ENCODE data around the gene NCOA1.
"Not testable (repeated sequence)": the region's sequence is repeated elsewhere in the genome, so short reads cannot be mapped to it uniquely, and the experiment has no call there.

The NCOA1 gene

DNA sequence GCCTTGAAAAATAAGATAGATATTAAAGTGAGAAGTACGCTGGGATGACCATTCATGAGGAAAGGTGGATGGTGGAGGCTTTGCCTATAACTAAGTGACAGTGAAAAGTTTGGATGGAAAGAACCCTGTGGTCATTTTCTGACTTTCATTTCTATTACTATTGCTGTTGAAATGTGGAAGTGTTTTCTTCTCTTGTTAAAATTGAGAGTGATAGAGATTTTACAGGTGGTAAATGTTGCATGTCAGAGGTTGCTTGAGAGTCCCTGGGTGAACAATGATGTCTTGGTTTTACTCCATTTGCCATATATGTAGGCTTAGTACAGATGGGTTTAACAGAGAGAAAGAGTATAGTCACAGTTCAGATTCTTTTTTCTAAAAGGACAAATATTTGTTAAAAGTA lies 18.4 kb downstream of the NCOA1 start:
- DNase-seq, result no peak

DNA sequence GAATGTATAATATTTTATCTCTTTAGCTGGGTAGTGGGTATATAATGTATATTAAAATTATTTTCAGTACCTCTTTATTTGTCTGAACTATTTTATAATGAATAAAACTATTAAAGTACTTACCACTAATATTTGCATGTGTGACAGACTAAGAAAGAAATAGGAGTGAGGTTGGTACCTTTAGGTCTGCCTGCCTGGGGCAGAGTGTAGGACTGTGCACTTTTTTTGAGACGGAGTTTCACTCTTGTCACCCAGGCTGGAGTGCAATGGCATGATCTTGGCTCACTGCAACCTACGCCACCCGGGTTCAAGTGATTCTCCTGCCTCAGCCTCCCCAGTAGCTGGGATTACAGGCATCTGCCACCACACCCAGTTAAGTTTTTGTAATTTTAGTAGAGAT lies 18.8 kb downstream of the NCOA1 start:
- DNase-seq, result no peak

DNA sequence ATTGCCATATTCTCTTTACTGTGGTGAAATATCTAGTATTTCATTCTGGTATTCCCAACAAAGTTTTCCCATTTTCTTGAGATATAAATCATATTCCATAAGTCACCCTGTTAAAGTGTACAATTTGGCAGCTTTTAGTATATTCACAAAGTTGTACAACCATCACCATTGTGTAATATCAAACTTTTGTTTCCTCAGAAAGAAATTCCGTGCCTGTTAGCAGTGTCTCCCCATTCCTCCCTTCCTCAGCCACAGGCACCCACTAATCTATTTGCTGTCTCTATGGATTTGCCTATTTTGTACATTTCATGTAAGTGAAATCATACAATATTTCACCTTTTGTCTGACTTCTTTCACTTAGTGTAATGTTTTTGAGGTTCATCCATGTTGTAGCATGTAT lies 19.7 kb downstream of the NCOA1 start:
- no peak for DNase-seq

DNA sequence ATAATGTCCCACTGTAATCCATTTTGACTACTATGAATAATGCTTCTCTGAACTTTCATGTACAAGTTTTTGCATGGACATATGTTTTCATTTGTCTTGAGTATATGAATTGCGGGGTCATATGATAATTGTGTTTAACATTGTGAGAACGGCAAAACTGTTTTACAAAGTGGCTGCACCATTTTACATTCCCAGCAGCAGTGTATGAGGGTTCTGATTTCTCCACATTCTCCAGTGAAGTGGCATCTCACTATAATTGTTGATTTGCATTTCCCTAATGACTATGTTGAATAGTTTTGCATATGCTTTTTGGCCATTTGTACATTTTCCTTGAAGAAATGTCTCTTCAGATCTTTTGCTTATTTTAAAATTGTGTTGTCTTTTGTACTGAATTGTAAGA lies 20.1 kb downstream of the NCOA1 start:
- no peak for DNase-seq

DNA sequence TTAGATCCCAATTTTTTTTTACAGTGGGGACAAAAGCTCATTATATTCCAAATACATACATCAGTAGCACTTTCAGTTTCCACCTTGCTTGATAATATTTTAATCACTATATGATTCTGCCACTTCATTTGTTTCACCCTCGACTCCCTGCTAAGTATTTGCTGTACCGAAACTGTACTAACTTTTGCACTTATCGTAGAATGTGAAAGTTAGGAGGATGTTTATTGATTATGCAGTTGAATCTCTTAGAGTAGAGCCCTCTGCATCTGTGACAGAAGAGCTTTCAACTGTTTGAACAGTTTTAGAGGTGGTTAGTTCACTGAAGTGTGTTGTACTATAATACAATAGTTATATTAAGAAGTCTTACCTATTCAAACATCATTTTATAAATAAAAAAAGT lies 20.8 kb downstream of the NCOA1 start:
- DNase-seq, result no peak

DNA sequence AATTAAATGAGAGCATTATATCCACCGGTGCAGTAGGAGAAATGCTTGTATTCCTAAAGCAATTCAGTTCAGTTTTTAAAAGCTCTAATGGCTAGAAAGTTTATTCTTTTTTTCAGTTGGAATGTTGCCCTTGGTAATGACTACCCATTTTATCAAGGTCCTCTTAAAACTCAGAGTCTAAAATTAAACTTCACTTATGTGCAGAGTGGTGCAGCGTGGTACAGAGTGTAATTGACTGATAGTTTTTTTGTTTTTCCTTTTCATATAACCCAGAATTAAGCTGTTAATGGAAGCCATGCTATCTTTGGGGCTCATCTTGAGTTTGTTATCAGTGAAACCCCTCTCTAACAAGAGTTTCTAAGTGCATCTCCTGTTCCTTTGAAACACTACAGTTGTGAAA lies 21.4 kb downstream of the NCOA1 start:
- no peak for DNase-seq

DNA sequence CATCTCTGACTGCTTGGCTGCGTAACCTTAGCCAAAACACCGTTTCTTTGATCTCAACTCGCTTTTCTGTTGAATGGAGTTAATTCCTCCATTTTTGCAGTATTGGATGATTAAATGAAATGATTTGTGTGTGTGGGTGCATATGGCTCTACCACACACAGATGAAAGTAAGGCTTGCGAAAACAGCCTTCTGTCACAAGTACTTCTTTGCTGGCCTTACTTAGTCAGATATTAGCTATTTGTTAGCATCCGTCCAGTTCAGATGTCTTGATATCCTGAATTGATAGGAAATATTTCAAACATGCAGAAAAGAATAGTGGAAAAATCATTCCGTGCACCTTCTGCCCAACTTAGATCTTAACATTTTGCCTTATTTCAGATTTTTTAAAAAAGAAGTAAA lies 21.8 kb downstream of the NCOA1 start:
- no peak for DNase-seq

DNA sequence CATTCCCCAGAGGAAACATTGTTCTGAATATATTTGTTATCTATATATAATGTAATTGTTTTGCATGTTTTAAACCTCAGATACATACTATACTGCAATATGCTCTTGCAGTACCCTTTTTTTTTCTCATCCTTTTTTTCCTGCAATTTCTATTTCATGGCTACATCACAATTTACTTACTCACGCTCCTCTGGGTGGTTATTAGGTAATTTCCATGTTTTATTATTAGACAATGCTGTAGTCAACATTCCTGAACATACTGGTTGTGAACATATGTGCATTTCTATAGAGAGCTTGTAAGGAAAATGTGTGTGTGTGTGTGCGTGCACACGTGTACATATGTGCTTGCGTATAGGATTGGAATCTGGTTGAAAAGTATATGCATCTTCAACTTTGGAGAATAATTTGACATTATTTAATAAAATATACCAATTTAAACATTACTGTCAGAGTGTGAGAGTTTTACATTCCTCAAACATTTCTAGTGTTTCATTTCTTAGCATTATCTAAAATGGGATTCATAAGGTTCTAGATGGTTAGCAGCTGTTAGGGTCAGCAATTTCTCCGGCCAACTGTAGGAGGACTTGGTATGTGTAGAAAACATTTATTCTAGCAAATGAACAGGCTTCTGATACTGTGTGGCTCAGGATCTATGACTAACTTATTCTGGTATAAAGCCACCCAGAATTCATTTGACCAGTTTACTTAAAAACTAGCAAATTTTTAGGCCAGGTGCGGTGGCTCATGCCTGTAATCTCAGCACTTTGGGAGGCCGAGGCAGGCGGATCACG lies 22.4 kb downstream of the NCOA1 start:
- no peak for DNase-seq

DNA sequence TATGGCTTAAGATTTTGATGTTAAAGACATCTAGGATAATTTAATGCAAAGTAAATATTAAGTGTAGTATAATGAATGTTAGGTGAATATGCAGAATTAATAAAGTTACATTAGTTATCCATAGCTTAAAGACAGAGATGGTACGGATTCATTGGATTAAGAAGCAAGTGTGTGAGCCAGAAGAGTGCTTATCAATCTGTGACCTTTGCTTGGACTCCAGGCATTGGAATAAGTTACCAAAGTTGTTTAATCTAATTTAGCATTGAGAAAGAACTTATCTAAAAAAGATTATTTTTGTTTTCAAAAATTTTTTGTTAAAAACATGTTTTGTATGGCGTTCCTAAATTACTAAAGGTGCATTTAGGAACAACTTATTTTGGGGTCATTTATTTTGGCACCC lies 23.8 kb downstream of the NCOA1 start:
- no peak for DNase-seq

DNA sequence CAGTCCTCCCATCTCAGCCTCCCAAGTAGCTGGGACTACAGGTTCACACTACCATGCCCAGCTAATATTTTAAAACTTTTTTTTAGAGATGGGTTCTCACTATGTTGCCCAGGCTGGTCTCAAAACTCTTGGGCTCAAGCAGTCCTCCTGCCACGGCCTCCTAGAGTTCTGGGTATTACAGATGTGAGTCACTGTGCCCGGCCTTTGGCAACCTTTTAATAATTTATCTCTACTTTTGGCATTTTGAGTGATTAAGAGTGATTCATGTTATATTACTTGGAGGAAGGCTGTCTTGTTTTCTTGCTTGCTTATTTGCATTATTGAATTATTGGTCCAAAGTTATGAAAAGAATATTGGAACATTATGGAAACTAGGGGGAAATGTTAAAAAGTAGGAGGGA lies 24.3 kb downstream of the NCOA1 start:
- DNase-seq, result no peak

DNA sequence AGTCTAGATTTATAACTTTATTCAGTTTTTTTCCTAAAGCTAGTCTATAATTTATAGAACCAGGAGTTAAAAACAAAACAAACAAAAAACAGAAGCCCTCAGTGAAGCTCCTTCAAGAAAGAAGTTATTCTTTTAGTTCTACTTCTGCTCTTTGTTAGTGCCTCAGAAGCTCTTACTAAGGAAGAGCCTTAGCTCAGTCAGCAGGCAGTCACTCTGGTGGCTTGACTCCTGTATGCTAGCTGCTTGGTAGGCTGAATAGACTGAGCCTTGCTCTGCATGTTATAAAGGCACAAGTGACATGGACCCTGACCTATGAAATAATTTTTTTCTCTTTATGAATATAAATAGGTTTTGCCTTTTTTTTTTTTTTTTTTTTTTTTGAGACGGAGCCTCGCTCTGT lies 24.8 kb downstream of the NCOA1 start:
- DNase-seq, result no peak

DNA sequence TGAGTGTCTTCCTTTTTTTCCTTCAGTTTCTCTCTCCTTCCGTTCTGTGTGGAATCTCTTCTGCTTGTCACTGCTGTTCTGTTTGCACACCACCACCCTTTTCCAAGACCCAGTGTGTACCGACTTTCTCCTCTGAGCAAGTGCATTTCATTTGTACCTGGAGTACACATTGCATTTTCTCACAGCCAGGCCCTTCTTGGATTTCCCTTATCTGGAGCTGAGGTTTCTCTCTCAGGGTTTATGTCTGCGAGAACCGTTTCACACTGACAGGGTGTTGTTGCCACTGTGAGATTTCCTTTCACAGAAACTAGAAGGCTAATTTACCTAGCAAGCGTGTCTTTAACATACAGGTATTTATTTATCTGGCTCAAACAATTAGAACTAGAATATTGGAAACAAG lies 26.2 kb downstream of the NCOA1 start:
- DNase-seq, result no peak

DNA sequence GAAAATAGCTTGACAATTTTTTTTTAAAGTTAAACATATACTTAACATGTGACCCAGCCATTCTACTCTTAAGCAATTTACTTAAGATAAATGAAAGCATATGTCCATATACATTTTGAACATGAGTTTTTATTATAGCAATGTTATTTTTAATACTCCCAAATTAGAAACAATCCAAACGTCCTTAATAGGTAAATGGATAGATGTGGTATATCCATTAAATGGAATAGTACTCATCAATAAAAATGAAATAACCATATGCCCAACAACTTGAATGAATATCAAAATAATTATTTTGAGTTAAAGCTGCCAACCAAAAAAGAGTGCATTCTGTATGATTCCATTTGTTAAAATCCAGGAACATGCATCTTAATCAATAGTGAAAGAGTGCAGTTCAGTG lies 29.1 kb downstream of the NCOA1 start:
- DNase-seq, result no peak

DNA sequence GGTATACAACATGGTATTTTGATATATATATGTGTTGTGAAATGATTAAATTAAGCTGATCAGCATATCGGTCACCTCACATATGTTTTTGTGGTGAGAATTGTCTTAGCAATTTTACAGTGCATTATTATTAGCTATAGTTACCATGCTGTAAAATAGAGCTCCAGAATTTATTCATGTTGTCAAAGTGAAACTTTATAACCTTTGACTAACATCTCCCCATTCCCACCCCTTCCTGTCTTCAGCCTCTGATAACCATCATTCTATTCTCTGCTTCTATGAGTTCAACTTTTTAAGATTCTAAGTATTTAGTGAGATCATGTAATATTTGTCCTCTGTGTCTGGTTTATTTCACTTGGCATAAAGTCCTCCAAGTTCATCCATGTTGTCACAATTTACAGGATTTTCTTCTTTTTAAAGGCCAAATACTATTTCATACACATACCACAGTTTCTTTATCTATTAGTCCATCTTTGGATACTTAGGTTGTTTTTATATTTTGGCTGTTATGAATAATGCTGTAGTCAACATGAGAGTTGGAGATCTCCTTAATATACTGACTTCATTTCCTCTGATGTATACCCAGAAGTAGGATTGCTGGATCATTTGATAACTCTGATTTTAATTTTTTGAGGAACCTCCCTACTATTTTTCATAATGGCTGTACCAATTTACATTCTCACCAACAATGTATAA lies 30.3 kb downstream of the NCOA1 start:
- no peak for DNase-seq

DNA sequence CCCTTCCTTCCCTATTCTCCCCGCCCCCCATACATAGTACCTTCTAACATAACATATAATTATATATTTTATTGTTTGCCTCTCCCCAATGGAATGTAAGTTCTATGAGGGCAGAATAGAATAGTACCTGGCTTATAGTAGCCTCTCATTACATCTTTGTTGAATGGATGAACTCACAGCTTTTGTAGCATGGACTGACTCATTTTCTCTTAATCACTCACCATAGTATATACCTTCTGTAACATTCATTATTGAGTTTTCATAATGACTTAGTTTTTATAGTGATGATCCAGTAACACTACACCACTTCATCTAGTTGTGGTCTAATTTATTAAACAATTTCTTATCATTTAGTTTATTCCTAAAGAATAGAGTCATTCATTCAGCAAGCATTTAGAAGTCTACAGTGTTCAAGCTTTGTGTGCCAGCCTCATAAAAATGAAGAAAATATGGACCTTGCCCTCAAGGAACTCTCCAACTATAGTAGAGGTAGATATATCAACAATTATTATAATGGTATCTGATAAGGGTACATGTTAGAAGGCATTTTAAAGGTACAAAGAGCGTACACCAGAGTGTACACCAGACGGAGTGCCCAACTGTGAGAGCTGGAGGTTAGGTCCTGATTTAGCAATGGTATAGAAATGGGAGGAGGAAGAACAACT lies 31.1 kb downstream of the NCOA1 start:
- DNase-seq, result no peak

DNA sequence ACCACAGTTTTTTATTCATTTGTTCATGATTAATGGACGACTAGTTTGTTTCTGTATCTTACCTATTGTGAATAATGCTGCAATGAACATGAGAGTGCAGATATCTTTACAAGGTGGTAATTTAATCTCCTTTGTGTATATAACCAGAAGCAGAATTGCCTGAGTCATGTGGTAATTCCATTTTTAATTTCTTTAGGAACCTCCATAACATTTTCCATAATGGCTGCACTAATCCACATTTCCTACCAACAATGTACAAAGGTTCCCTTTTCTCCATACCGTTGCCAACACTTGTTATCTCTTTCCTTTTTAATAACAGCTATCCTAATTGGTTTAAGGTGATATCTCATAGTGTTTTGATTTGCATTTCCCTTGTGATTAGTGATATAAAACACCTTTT lies 36.5 kb downstream of the NCOA1 start:
- no peak for DNase-seq

DNA sequence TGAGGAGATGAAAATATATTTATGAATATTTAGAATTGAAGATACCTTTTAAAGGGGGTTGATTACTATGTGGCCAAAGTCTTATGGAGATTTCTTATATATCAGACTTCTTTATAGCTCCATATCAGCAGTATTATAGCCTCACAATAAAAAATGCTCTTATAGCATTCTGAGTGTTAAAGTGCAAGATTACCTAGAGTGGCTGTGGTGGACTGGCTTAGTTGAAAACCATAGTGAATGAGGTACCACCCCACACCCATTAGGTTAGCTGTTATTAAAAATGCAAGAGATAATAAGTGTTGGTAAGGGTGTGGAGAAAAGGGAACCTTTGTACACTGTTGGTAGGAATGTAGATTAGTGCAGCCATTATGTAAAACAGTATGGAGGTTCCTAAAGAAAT lies 39.7 kb downstream of the NCOA1 start:
- DNase-seq, result no peak

DNA sequence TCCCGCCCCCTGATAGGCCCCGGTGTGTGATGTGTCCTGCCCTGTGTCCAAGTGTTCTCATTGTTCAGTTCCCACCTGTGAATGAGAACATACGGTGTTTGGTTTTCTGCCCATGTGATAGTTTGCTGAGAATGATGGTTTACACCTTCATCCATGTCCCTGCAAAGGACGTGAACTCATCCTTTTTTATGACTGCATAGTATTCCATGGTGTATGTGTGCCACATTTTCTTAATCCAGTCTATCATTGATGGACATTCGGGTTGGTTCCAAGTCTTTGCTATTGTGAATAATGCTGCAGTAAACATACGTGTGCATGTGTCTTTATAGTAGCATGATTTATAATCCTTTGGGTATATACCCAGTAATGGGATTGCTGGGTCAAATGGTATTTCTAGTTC lies 40.6 kb downstream of the NCOA1 start:
- DNase-seq, result not testable (repeated sequence)

DNA sequence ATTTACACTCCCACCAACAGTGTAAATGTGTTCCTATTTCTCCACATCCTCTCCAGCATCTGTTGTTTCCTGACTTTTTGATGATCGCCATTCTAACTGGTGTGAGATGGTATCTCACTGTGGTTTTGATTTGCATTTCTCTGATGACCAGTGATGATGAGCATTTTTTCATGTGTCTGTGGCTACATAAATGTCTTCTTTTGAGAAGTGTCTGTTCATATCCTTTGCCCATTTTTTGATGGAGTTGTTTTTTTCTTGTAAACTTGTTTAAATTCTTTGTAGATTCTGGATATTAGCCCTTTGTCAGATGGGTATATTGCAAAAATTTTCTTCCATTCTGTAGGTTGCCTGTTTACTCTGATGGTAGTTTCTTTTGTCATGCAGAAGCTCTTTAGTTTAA lies 41.0 kb downstream of the NCOA1 start:
- not testable (repeated sequence) for DNase-seq

DNA sequence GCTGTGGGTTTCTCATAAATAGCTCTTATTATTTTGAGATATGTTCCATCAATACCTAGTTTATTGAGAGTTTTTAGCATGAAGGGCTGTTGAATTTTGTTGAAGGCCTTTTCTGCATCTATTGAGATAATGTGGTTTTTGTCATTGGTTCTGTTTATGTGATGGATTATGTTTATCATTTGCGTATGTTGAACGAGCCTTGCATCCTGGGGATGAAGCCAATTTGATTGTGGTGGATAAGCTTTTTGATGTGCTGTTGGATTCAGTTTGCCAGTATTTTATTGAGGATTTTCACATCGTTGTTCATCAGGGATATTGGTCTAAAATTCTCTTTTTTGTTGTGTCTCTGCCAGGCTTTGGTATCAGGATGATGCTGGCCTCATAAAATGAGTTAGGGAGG lies 42.5 kb downstream of the NCOA1 start:
- DNase-seq, result not testable (repeated sequence)

DNA sequence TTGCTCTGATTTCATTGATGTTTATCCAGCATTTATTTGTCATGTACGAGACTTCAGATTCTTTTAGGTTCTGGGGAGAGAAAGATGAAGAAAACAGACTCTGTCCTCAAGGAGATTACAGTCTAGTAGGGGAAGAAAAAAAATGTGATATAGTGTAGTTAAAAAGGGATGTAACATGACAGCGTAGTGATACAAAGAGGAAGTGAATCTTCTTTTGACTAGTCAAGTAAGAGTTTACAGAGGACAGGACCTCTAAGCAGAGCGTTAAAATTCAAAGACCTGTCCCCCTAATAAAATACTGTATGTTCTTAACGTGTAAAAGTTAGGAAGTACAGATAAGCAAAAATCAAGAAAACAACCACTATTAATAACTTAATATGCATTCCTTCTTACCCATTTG lies 47.7 kb downstream of the NCOA1 start:
- no peak for DNase-seq

DNA sequence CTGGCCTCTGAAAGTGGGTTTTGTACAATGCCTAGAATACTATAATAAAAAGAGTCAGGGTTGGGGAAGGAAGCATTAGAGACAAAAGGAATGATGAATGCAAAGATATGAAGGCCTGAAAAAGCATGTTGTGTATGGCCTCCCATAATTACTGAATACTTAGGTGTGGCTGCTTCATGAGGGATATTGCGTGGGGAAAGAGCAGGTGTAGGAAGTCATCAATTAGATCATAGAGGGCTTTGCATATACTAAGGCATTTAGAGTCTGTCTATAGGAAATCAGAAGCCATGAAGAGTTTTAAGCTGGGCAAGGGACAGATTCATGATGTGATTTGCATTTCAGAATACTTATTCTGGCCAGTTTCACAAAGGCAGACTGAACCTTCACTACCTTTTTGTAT lies 48.2 kb downstream of the NCOA1 start:
- no peak for DNase-seq

DNA sequence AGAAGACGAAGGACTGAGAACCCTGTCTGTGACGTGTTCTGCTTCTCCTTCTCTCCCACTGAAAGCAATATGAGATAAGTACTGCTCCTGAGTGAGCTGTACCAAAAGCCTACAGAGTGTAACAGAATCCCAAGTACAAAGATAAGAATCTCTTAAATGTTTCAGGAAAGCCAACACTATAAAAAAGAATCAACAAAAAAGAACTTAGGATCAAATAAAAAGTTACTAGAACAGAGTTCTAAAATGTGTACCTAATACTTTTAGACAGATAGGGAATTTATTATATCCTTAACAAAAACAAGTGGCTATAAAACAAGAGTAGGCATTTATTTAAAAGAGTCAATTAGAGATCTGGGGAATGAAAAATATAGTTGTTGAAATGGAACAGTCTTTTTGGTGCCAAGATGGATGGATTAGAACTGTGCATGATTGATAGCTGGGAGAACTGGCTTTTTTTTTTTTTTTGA lies 49.0 kb downstream of the NCOA1 start:
- no peak for DNase-seq

DNA sequence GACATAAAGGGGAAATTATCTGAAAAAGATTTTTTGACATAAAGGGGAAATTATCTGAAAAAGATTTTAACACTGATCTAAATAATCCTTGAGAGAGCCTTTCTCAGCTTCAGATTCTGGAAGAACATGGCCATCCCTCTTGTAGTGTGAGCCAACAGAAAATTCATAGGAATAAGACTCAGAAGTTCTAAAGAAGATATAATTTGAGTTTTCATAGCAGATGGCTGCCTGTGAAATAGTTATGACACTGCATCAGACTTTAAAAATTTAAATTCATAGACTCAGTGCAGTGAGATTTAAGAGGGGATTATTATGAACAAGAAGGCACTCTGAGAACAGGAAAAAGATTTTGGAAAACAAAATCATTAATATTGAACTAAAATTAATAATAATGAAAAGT lies 50.6 kb downstream of the NCOA1 start:
- no peak for DNase-seq
